Fibroblast of upper back skin (primary cell): Measurements from ENCODE around the gene IZUMO1R.
"Not testable (repeated sequence)": the region's sequence is repeated elsewhere in the genome, so short reads cannot be mapped to it uniquely, and the experiment has no call there.

ENCODE experiments used
- DNase-seq: peaks from one replicate; pipeline ENCODE4 v3.0.0-alpha.2; 2013

Gene IZUMO1R

GRCh38 chr11:94328587-94329080 is 24.3 kb downstream of the IZUMO1R start:
- DNase-seq: no peak

DNA sequence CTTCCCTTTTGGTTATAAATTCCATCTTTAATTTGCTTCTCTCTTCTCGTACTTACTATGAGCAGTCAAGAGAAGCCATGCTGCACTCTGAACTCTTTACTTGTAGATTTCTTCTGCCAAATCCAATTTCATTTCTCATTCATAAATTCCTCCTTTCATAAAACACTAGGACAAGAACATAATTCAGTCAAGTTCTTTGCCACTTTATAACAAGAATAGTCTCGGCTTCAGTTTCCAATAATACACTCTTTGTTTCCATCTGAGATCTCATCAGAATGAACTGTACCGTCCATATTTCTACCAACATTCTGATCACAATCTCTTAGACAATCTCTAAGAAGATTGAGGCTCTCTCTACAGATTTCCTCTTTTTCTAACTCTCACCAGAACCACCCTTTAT is 25.1 kb downstream of the IZUMO1R start:
- no peak for DNase-seq

- DNase-seq: no peak
These were observed 26.4 kb downstream of the IZUMO1R start for GRCh38 chr11:94330789-94331188.

- DNase-seq: no peak
These were observed 28.4 kb downstream of the IZUMO1R start for GRCh38 chr11:94332814-94333213.

DNA sequence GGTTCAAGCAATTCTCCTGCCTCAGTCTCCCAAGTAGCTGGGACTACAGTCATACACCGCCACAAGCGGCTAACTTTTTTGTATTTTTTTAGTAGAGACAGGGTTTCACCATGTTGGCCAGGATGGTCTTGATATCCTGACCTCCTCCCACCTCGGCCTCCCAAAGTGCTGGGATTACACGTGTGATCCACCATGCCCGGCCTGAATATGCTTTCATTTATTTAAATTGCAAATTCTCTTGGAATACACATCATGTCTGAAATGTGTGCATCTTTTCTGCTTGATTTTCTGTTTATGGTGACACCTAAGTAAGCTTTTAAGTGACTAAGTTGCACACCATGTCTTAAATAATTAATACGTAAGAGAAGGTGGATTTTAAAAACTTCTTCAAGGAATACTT is 31.7 kb downstream of the IZUMO1R start:
- no peak for DNase-seq

- no peak for DNase-seq
These were observed 34.3 kb downstream of the IZUMO1R start for GRCh38 chr11:94338651-94339050.

DNA sequence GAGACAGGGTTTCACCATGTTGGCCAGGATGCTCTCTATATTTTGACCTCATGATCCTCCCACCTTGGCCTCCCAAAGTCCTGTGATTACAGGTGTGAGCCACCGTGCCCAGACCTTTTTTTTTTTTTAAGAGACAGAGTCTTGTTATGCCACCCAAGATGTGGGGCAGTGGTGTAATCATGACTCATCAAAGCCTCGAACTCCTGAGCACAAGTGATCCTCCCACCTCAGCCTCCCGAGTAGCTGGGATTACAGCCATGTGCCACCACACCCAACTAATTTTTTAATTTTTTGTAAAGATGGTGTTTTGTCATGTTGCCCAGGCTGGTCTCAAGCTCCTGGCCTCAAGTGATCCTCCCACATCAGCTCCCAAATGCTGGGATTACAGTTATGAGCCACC is 37.9 kb downstream of the IZUMO1R start:
- DNase-seq: no peak

DNA sequence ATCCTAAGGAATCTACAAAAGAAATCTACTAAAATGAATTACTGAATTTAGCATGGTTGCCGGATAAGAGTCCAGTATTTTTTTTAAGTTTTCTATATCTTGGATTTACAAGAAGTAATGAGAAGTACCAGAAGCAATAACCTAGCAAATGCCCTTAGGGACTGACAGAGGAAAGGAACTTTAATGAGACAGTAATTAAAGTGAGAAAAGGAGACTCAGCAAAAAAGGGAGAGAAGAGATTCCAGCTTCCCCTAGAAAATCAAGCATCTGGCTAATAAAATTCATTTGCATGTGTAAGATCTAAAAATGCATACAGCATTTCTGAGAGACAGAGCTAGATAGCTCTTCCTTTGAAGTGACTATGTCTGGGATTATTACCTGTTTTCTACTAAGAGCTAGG is 39.1 kb downstream of the IZUMO1R start:
- no peak for DNase-seq

- not testable (repeated sequence) for DNase-seq
These were observed 41.9 kb downstream of the IZUMO1R start for GRCh38 chr11:94346311-94346710.

GRCh38 chr11:94350850-94351563 is 46.6 kb downstream of the IZUMO1R start:
- not testable (repeated sequence) for DNase-seq
